Right lobe of liver (tissue), 6 donors: ENCODE measurements around the gene PNPLA7. TPM values are rescaled to one million over a fixed set of nuclear protein-coding genes. Genes with fewer than 3 reads are reported as not detected.
A peak's percentile ranks its signal among the peaks of the same experiment; 100 is the strongest.

Experiments
- ATAC-seq, 4 donors: fragments of 200-7000 bp; cut with Tn5 transposase; one replicate each; pipeline ENCODE4 v1.9.1; 2020; ENCODE audit warnings: mild to moderate bottlenecking in 4 of 4, moderate library complexity in 4 of 4
- DNase-seq, 3 donors: peaks; one replicate each; pipeline ENCODE4 v3.0.0-alpha.2; 2020
- H3K27ac ChIP-seq, 3 donors: fragments of 200-600 bp; one replicate each; pipeline ENCODE4 v1.8.0; 2022
- H3K27me3 ChIP-seq, 2 donors: fragments of 200-600 bp; one replicate each; pipeline ENCODE4 v1.8.0; 2022
- H3K36me3 ChIP-seq, 4 donors: fragments of 200-600 bp; sonication (generic) in 1 of 4; one replicate each; pipeline versions ENCODE4 v1.5.1 to v1.8.0; 2017 to 2022; ENCODE audit warnings: control low read depth in 1 of 4
- H3K4me1 ChIP-seq, 4 donors: fragments of 200-600 bp; sonication (generic) in 1 of 4; one replicate each; pipeline versions ENCODE4 v1.5.1 to v1.8.0; 2017 to 2022; ENCODE audit warnings: control low read depth in 1 of 4
- H3K4me3 ChIP-seq, 3 donors: fragments of 200-600 bp; one replicate each; pipeline ENCODE4 v1.8.0; 2022
- H3K9me3 ChIP-seq, 4 donors: fragments of 200-600 bp; sonication (generic) in 1 of 4; one replicate each; pipeline versions ENCODE4 v1.5.1 to v1.8.0; 2017 to 2022; ENCODE audit warnings: control low read depth in 1 of 4
- CTCF ChIP-seq, 4 donors: fragments of 200-600 bp in 3 of 4; fragments of 450-650 bp in 1 of 4; IDR thresholded peaks; one replicate each; pipeline versions ENCODE4 v1.5.1 to v1.8.0; 2016 to 2022; ENCODE audit warnings: antibody characterized with exemption in 4 of 4, mild to moderate bottlenecking in 2 of 4
- POLR2A ChIP-seq: fragments of 450-650 bp; IDR thresholded peaks from one replicate; pipeline ENCODE4 v1.6.1; 2017; ENCODE audit warnings: antibody characterized with exemption, mild to moderate bottlenecking
- WGBS: methylation state at CpG from one replicate; pipeline ENCODE4 v1.1.6; 2018; ENCODE audit warnings: low coverage, low lambda C conversion rate; ENCODE audit not compliant: insufficient coverage; ENCODE audit errors: missing lambda C conversion rate; 5-methylcytosine and 5-hydroxymethylcytosine counted together
- intact Hi-C, 2 donors: fragments of 100-400 bp; cut with DNase I; formaldehyde crosslinking; loops; one replicate each; pipeline versions ENCODE4 v1.11.2 to v1.14.1; 2022
- total RNA-seq, 6 experiments: library from RNA; depleted of rRNA in 2 of 6; stranded (reverse); fragments of >200 nt in 2 of 6; fragmentation: NEBNext Ultra II Directional in 3 of 6; extraction: Animal tissue kit (Norgen Biotek cat#: 25700) in 3 of 6; gene quantifications; one replicate each; pipeline versions ENCODE4 v1.1.0 to v1.2.4, GENCODE V29; 2016 to 2023
- donor health status: DM: no; HTN: yes; CAD: no.
- donor health status: DM: no; HTN: no; CAD: no.
- donor health status: DM: no; HTN: no; CAD: no.
- donor health status: DM: no; HTN: yes; CAD: no.
- donor health status: DM: no; HTN: yes; CAD: no.

The PNPLA7 gene
- total RNA-seq, 6 experiments from 2014 or later, result 3.9 to 15.6 (median 7.4) TPM

- Histone ChIP-seq H3K4me3 (peak within 1 kb of the TSS; percentile 94 to 97 (median 96)), H3K27ac (peak within 1 kb of the TSS; percentile 26 to 79 (median 67)), H3K27me3 (no peaks in the 10 kb centered on the region), H3K9me3 (no peaks in the 10 kb centered on the region), H3K4me1 (peaks cover 0 to 11% (median 0%) of the 10 kb centered on the region in 4 donors), H3K36me3 (no peaks in the 10 kb centered on the region)
- ATAC-seq (peak; percentile 96 to 98 (median 98)), DNase-seq (peak; percentile 97 to 98 (median 98))
- intact Hi-C loops, result no loop called here
- WGBS, result 0% methylated on average over 7 of the region's 113 CpGs
- TF ChIP-seq POLR2A (peak; percentile 40), CTCF (IDR thresholded peaks at IDR 0.05) (peak; percentile 34 to 91 (median 64))
Measured at GRCh38 chr9:137422604-137423513, 127.3 kb downstream of the PNPLA7 start, which contains the start of the genes EXD3 and NOXA1. TSS of gene EXD3 (minus strand) at chr9:137423162. CDS start at chr9:137395357, 27,805 bp downstream. TSS of gene NOXA1 (plus strand) at chr9:137423393. CDS start at chr9:137423530, 137 bp downstream.

GRCh38 chr9:137421838-137422603 lies 128.2 kb downstream of the PNPLA7 start:
- WGBS, result 5% methylated on average over 11 of the region's 11 CpGs
- TF ChIP-seq POLR2A (no peak), CTCF (IDR thresholded peaks at IDR 0.05) (no peak)
- DNase-seq (no peak), ATAC-seq (no peak)
- intact Hi-C loops, result no loop called here
- H3K4me1 ChIP-seq, result peaks cover 0 to 11% (median 0%) of the 10 kb centered on the region in 4 donors
- H3K27ac ChIP-seq, result peak overlapping the region; percentile 21 to 79 (median 67)
- H3K4me3 ChIP-seq, result peak overlapping the region; percentile 94 to 97 (median 96)
- no peaks in the 10 kb centered on the region for H3K9me3 ChIP-seq
- H3K27me3 ChIP-seq, result no peaks in the 10 kb centered on the region
- H3K36me3 ChIP-seq, result no peaks in the 10 kb centered on the region

GRCh38 chr9:137417161-137418021 lies 132.8 kb downstream of the PNPLA7 start:
- TF ChIP-seq POLR2A (no peak), CTCF (IDR thresholded peaks at IDR 0.05) (no peak)
- DNase-seq, result peak in 2 of 3 donors; percentile 19 to 55
- H3K27ac ChIP-seq, result no peak overlapping the region
- H3K4me3 ChIP-seq, result peak overlapping the region in 2 of 3 donors; percentile 18 to 24
- intact Hi-C loops, result no loop called here
- WGBS, result 89% methylated on average over 21 of the region's 99 CpGs
- H3K9me3 ChIP-seq, result no peaks in the 10 kb centered on the region
- H3K36me3 ChIP-seq, result no peaks in the 10 kb centered on the region
- ATAC-seq, result peak; percentile 17 to 63 (median 51)
- H3K4me1 ChIP-seq, result peaks cover 0 to 7% (median 0%) of the 10 kb centered on the region in 4 donors
- no peaks in the 10 kb centered on the region for H3K27me3 ChIP-seq
